AG04450 (cell line): ENCODE results near the gene UBL7. TPM values are rescaled to one million over a fixed set of nuclear protein-coding genes. Genes with fewer than 3 reads are reported as not detected.

Source experiments
- CTCF ChIA-PET: fragments of 300-600, 350-600 bp; formaldehyde crosslinking; extraction: SDS; loops from one replicate; lab custom pipeline; 2022; ENCODE audit warnings: antibody characterized with exemption, inconsistent platforms; lab: Charles Lee
- POLR2A ChIA-PET: fragments of 350-600 bp; formaldehyde crosslinking; extraction: SDS; loops from one replicate; lab custom pipeline; 2021; ENCODE audit warnings: antibody characterized with exemption, inconsistent platforms; lab: Yijun Ruan, JAX
- DNase-seq: peaks from one replicate; pipeline ENCODE4 v3.0.0-alpha.2; 2011; ENCODE audit warnings: low read depth, low spot score
- H3K27ac ChIP-seq: one replicate; pipeline ENCODE4 v1.5.1; 2012; ENCODE audit warnings: low read depth, low read length, control low read depth
- H3K27me3 ChIP-seq: one replicate; pipeline ENCODE4 v1.6.0; 2012; ENCODE audit warnings: low read length; ENCODE audit not compliant: control insufficient read depth, insufficient read depth
- H3K4me3 ChIP-seq: 2 replicates; pipeline ENCODE4 v1.5.1; 2011; ENCODE audit warnings: mild to moderate bottlenecking, low read depth, low read length, control low read depth
- H3K9me3 ChIP-seq: 2 replicates; pipeline ENCODE4 v1.5.1; 2012; ENCODE audit warnings: low read length; ENCODE audit not compliant: control insufficient read depth, insufficient read depth
- CTCF ChIP-seq: IDR thresholded peaks from 2 replicates; pipeline ENCODE4 v1.5.1; 2011; ENCODE audit warnings: low read depth, low read length, control low read depth, inconsistent platforms
- polyA plus RNA-seq: library from polyadenylated mRNA; depleted of rRNA; stranded (reverse); fragments of >200 nt; gene quantifications from 2 replicates; pipeline ENCODE4 v1.2.3, GENCODE V29; 2011

UBL7 gene
- polyA plus RNA-seq, 1 experiment: 76.6 TPM

GRCh38 chr15:74408815-74409214, 52.1 kb downstream of the UBL7 start:
- Histone ChIP-seq H3K27ac (peak overlapping the region; percentile 84), H3K4me3 (no peak overlapping the region), H3K9me3 (no peaks in the 10 kb centered on the region), H3K27me3 (no peaks in the 10 kb centered on the region)
- ChIA-PET CTCF (interaction anchor here (0.6 to 2.2 kb wide), 2 partner anchors 26 to 304 kb away, joined by 3 to 9 read pairs; no protein-coding TSS in a partner anchor), POLR2A (interaction anchor here (0.6 kb wide), 1 partner anchor 94 kb away, joined by 3 read pairs; no protein-coding TSS in a partner anchor)
- DNase-seq: no peak
- no peak for TF ChIP-seq CTCF

GRCh38 chr15:74408385-74408784, 52.6 kb downstream of the UBL7 start:
- CTCF ChIA-PET: interaction anchor here (2.2 kb wide), 1 partner anchor 26 kb away, joined by 9 read pairs; no protein-coding TSS in a partner anchor

GRCh38 chr15:74406992-74407705, 53.8 kb downstream of the UBL7 start:
- TF ChIP-seq CTCF: no peak
- no peaks in the 10 kb centered on the region for H3K27me3 ChIP-seq
- CTCF ChIA-PET: interaction anchor here (0.9 to 1.6 kb wide), 2 partner anchors 24 to 32 kb away, joined by 4 to 6 read pairs; no protein-coding TSS in a partner anchor
- H3K9me3 ChIP-seq: no peaks in the 10 kb centered on the region
- DNase-seq: peak; percentile 74
- peak overlapping the region; percentile 84 for H3K27ac ChIP-seq
- POLR2A ChIA-PET: interaction anchor here (0.6 to 1.1 kb wide), 7 partner anchors 12 to 54 kb away, joined by 3 to 4 read pairs (median 3); partner anchors contain the start of gene UBL7
- peak overlapping the region; percentile 31 for H3K4me3 ChIP-seq

More at GRCh38 chr15:74408385-74408784, 52.6 kb downstream of the UBL7 start:
- Histone ChIP-seq H3K27ac (peak overlapping the region; percentile 84), H3K9me3 (no peaks in the 10 kb centered on the region), H3K27me3 (no peaks in the 10 kb centered on the region), H3K4me3 (no peak overlapping the region)
- no peak for TF ChIP-seq CTCF
- no peak for DNase-seq
- POLR2A ChIA-PET: interaction anchor here (0.6 kb wide), 1 partner anchor 355 kb away, joined by 3 read pairs; no protein-coding TSS in a partner anchor

- TF ChIP-seq CTCF: no peak
- Histone ChIP-seq H3K27ac (peak overlapping the region; percentile 84), H3K4me3 (no peak overlapping the region), H3K27me3 (no peaks in the 10 kb centered on the region), H3K9me3 (no peaks in the 10 kb centered on the region)
- DNase-seq: no peak
- CTCF ChIA-PET: interaction anchor here (1.6 kb wide), 1 partner anchor 24 kb away, joined by 6 read pairs; no protein-coding TSS in a partner anchor
- POLR2A ChIA-PET: interaction anchor here (0.8 kb wide), 1 partner anchor 28 kb away, joined by 3 read pairs; no protein-coding TSS in a partner anchor
These were observed 54.4 kb downstream of the UBL7 start for GRCh38 chr15:74406517-74406916.

- no peak for DNase-seq
- Histone ChIP-seq H3K4me3 (no peak overlapping the region), H3K27ac (no peak overlapping the region), H3K9me3 (no peaks in the 10 kb centered on the region), H3K27me3 (no peaks in the 10 kb centered on the region)
- ChIA-PET POLR2A (no interaction called here), CTCF (interaction anchor here (1.6 kb wide), 1 partner anchor 23 kb away, joined by 6 read pairs; no protein-coding TSS in a partner anchor)
- TF ChIP-seq CTCF: no peak
These were observed 55.1 kb downstream of the UBL7 start for GRCh38 chr15:74405823-74406222.
